K562 (cell line): ENCODE results near the gene TUBB2A. TPM values are rescaled to one million over a fixed set of nuclear protein-coding genes. Genes with fewer than 3 reads are reported as not detected.
"Not testable (repeated sequence)": the region's sequence is repeated elsewhere in the genome, so short reads cannot be mapped to it uniquely, and the experiment has no call there.

Experiments
- ATAC-seq: fragments of 200-7000 bp; cut with Tn5 transposase; 3 replicates; pipeline ENCODE4 v1.9.1; 2020; ENCODE audit warnings: moderate library complexity
- BruUV-seq: library from RNA; stranded (reverse); fragments of 400-500 nt; replicated peaks from 2 replicates; lab custom pipeline; 2021; lab: Mats Ljungman, UMichigan
- CTCF ChIA-PET: fragments of 300-600 bp; formaldehyde crosslinking; extraction: SDS; loops from one replicate; lab custom pipeline; 2021; ENCODE audit warnings: low intra/inter-chr PET ratio; lab: Yijun Ruan, JAX
- POLR2A ChIA-PET: fragments of 300-600, 350-650 bp; sonication (Branson Sonifier 250); formaldehyde crosslinking; extraction: SDS; loops from one replicate; lab custom pipeline; 2021; ENCODE audit warnings: antibody characterized with exemption, inconsistent platforms; lab: Yijun Ruan, JAX
- DNase-seq, 4 experiments: peaks; one replicate each; pipeline versions ENCODE4 v3.0.0 to v3.0.0-alpha.2; 2011 to 2018; ENCODE audit warnings: low spot score in 3 of 4, mixed read lengths in 3 of 4; ENCODE audit errors: extremely low read depth in 1 of 4
- FAIRE-seq: peaks from 2 replicates; lab custom pipeline; 2011; peaks lifted over from hg19 to GRCh38; lab: Jason Lieb, UNC
- H2AFZ ChIP-seq: 2 replicates; pipeline ENCODE4 v1.6.0; 2011; ENCODE audit warnings: low read depth, low read length, control low read depth, inconsistent platforms
- H3K27ac ChIP-seq: fragments of 200-600 bp; 3 replicates; pipeline ENCODE4 v1.8.0; 2011; ENCODE audit warnings: low read depth, mild to moderate bottlenecking, control low read depth, inconsistent platforms, low read length, moderate library complexity, mixed read lengths; ENCODE audit errors: extremely low read depth
- H3K27me3 ChIP-seq, 2 experiments: fragments of 300-600 bp in 1 of 2; 2 replicates in 1 of 2; 3 replicates in 1 of 2; pipeline versions ENCODE4 v1.6.0 to v1.8.0; 2011; ENCODE audit warnings: inconsistent platforms in 2 of 2, low read length in 2 of 2, mild to moderate bottlenecking in 1 of 2, mixed read lengths in 1 of 2, moderate library complexity in 1 of 2; ENCODE audit not compliant: control insufficient read depth in 2 of 2, insufficient read depth in 2 of 2
- H3K36me3 ChIP-seq: fragments of 300-600 bp; 3 replicates; pipeline ENCODE4 v1.8.0; 2011; ENCODE audit warnings: mild to moderate bottlenecking, low read length, inconsistent platforms; ENCODE audit not compliant: control insufficient read depth, insufficient read depth
- H3K4me1 ChIP-seq, 2 experiments: fragments of 200-600 bp in 1 of 2; replicated peaks in 1 of 2; 2 replicates in 1 of 2; 3 replicates in 1 of 2; pipeline versions ENCODE4 v1.5.1 to v1.8.0; 2011; ENCODE audit warnings: inconsistent platforms in 2 of 2, low read length in 2 of 2, mild to moderate bottlenecking in 1 of 2, mixed read lengths in 1 of 2, moderate library complexity in 1 of 2; ENCODE audit not compliant: control insufficient read depth in 2 of 2, insufficient read depth in 2 of 2
- H3K4me2 ChIP-seq: 2 replicates; pipeline ENCODE4 v1.6.1; 2011; ENCODE audit warnings: low read length, control low read depth, inconsistent platforms, mixed read lengths; ENCODE audit not compliant: insufficient read depth
- H3K4me3 ChIP-seq: fragments of 200-600 bp; sonication (generic), shearing (Covaris generic); 2 replicates; pipeline ENCODE4 v1.5.1; 2016; ENCODE audit warnings: control low read depth, inconsistent platforms
- H3K79me2 ChIP-seq: fragments of 200-600 bp; 3 replicates; pipeline ENCODE4 v1.8.0; 2011; ENCODE audit warnings: low read length, inconsistent platforms; ENCODE audit not compliant: control insufficient read depth, insufficient read depth
- H3K9ac ChIP-seq, 2 experiments: 2 replicates each; pipeline versions ENCODE4 v1.6.0 to v1.6.1; 2011; ENCODE audit warnings: low read depth in 2 of 2, low read length in 2 of 2, control low read depth in 1 of 2, inconsistent platforms in 1 of 2, mild to moderate bottlenecking in 1 of 2, mixed read lengths in 1 of 2; ENCODE audit not compliant: insufficient read depth in 1 of 2
- H3K9me1 ChIP-seq: one replicate; pipeline ENCODE4 v1.6.0; 2011; ENCODE audit warnings: inconsistent platforms, mild to moderate bottlenecking, low read length, moderate library complexity; ENCODE audit not compliant: control insufficient read depth, insufficient read depth
- H3K9me3 ChIP-seq: replicated peaks from 2 replicates; pipeline ENCODE4 v1.5.1; 2011; ENCODE audit warnings: low read depth, low read length, inconsistent platforms; ENCODE audit not compliant: control insufficient read depth, insufficient read depth
- H4K20me1 ChIP-seq: replicated peaks from 2 replicates; pipeline ENCODE4 v1.6.1; 2011; ENCODE audit warnings: low read length, inconsistent platforms, mixed read lengths; ENCODE audit not compliant: control insufficient read depth, insufficient read depth
- ATF3 ChIP-seq, 2 experiments: fragments of 450-650 bp in 1 of 2; sonication (generic) in 1 of 2; formaldehyde crosslinking in 1 of 2; IDR thresholded peaks in 1 of 2; conservative IDR thresholded peaks in 1 of 2; 2 replicates each; pipeline versions ENCODE4 v1.6.1 to v1.8.1; 2016 to 2023; ENCODE audit warnings: mild to moderate bottlenecking in 2 of 2, moderate library complexity in 2 of 2, inconsistent platforms in 1 of 2, missing genetic modification reagents in 1 of 2
- CEBPG ChIP-seq, 3 experiments: fragments of 200-800 bp in 1 of 3; sonication (Bioruptor generic) in 1 of 3; sonication (generic) in 1 of 3; formaldehyde crosslinking in 1 of 3; IDR thresholded peaks in 2 of 3; conservative IDR thresholded peaks in 1 of 3; 2 replicates each; pipeline versions ENCODE4 v1.6.1 to v1.8.0; 2016 to 2022; ENCODE audit warnings: missing compliant biosample characterization in 2 of 3, missing genetic modification characterization in 2 of 3, mild to moderate bottlenecking in 1 of 3, missing genetic modification reagents in 1 of 3
- EGR1 ChIP-seq: fragments of 450-650 bp; conservative IDR thresholded peaks from 2 replicates; pipeline ENCODE4 v1.6.1; 2017; ENCODE audit warnings: mild to moderate bottlenecking
- FOSL1 ChIP-seq: fragments of 200-800 bp; sonication (Bioruptor generic); conservative IDR thresholded peaks from 2 replicates; pipeline ENCODE4 v1.6.1; 2016; ENCODE audit warnings: missing genetic modification characterization, missing compliant biosample characterization
- JUND ChIP-seq, 2 experiments: IDR thresholded peaks; 2 replicates in 1 of 2; 3 replicates in 1 of 2; pipeline ENCODE4 v1.6.1; 2011; ENCODE audit warnings: borderline replicate concordance in 2 of 2, low read depth in 2 of 2, low read length in 2 of 2, improper control_type of control experiment in 1 of 2, missing biosample characterization in 1 of 2, missing genetic modification characterization in 1 of 2, missing genetic modification reagents in 1 of 2
- MEIS2 ChIP-seq: fragments of 450-650 bp; IDR thresholded peaks from 2 replicates; pipeline ENCODE4 v1.6.1; 2014; ENCODE audit warnings: mild to moderate bottlenecking; ENCODE audit not compliant: partially characterized antibody
- TRIM24 ChIP-seq, 2 experiments: fragments of 450-650 bp; IDR thresholded peaks; 2 replicates each; pipeline ENCODE4 v1.6.1; 2016
- WGBS: fragments of 100-300 bp; shearing (Covaris generic); methylation state at CpG from one replicate; pipeline ENCODE4 v1.1.6; 2016; ENCODE audit warnings: low coverage, mixed read lengths; ENCODE audit not compliant: insufficient coverage; ENCODE audit errors: missing lambda C conversion rate; 5-methylcytosine and 5-hydroxymethylcytosine counted together
- in situ Hi-C: fragments of 300-500 bp; cut with MboI; formaldehyde crosslinking; loops from 4 replicates; pipeline ENCODE4 v1.15.0; 2018; ENCODE audit warnings: inconsistent platforms, mixed read lengths
- intact Hi-C: fragments of 100-400 bp; cut with micrococcal nuclease; formaldehyde crosslinking; loops from 2 replicates; pipeline ENCODE4 v1.14.2; 2022
- polyA plus RNA-seq, 8 experiments: library from polyadenylated mRNA; depleted of rRNA in 4 of 8; stranded (reverse) in 5 of 8; unstranded in 3 of 8; fragments of >200 nt; fragmentation: Nextera tagmentation in 2 of 8; fragmentation: Illumina TruSeq in 1 of 8; extraction: Ambion mirVana in 2 of 8; extraction: Trizol in 1 of 8; gene quantifications; 2 replicates each; pipeline versions ENCODE4 v1.2.1 to v1.2.3, GENCODE V29; 2011 to 2014; ENCODE audit warnings: inconsistent platforms in 1 of 8, missing spikeins in 1 of 8
- total RNA-seq, 7 experiments: library from RNA; depleted of rRNA in 6 of 7; stranded (reverse); fragments of >200 nt in 6 of 7; fragmentation: Illumina TruSeq in 2 of 7; extraction: Trizol in 2 of 7; gene quantifications; 2 replicates each; pipeline versions ENCODE4 v1.2.1 to v1.2.3, GENCODE V29; 2011 to 2021; ENCODE audit warnings: low replicate concordance in 1 of 7

Gene TUBB2A
- total and polyA plus RNA-seq, 9 of the 15 experiments (the other 6 are each of a cell fraction or from before 2014, with no cell fraction given) = 3.6 to 92.1 (median 45.6) TPM

GRCh38 chr6:3189192-3189591 is 31.8 kb upstream of the TUBB2A start:
- in situ Hi-C loops; BruUV-seq; H3K4me1 ChIP-seq; H3K79me2 ChIP-seq; H3K27ac ChIP-seq; H3K9ac ChIP-seq; H3K27me3 ChIP-seq; intact Hi-C loops; TF ChIP-seq ATF3 (CRISPR knock-in tag; conservative IDR thresholded peaks at IDR 0.05); JUND (tag; IDR thresholded peaks at IDR 0.05; ENCODE audit: borderline replicate concordance, low read depth, low read length); CEBPG (CRISPR knock-in tag; IDR thresholded peaks at IDR 0.05): not testable (repeated sequence)
- POLR2A ChIA-PET = interaction anchor here (1.1 to 1.4 kb wide), 3 partner anchors 8 to 30 kb away, joined by 3 to 4 read pairs (median 4); no protein-coding TSS in a partner anchor
- TF ChIP-seq FOSL1 (tag) = 0 out of 2 replicates have a peak, but pooled peaks have one; percentile 12
- peak; percentile 42 for TF ChIP-seq MEIS2
- peak; percentile 70 for TF ChIP-seq ATF3 (IDR thresholded peaks at IDR 0.05)
- 0 out of 4 replicates have a peak, but pooled peaks of 1 of the 2 experiments have one; percentile 26 for TF ChIP-seq TRIM24 (IDR thresholded peaks at IDR 0.05)
- peak; percentile 53; the same call in 1 of the 2 replicates for TF ChIP-seq JUND (IDR thresholded peaks at IDR 0.05; ENCODE audit: borderline replicate concordance, low read depth, low read length)
- peak; percentile 68 for TF ChIP-seq EGR1
- TF ChIP-seq CEBPG (tag; conservative IDR thresholded peaks at IDR 0.05 in 1 of 2, IDR thresholded peaks at IDR 0.05 in 1 of 2) = peak in 1 of 2 experiments; percentile 55; a peak in 2 of 4 replicates
- TF ChIP-seq, all 486 proteins: peak for 7; not testable (repeated sequence) for 479
- FAIRE-seq, CTCF ChIA-PET, H3K4me2 ChIP-seq, H3K36me3 ChIP-seq, DNase-seq, H4K20me1 ChIP-seq, H3K9me3 ChIP-seq, H3K4me3 ChIP-seq, H2AFZ ChIP-seq, H3K9me1 ChIP-seq: not testable (repeated sequence)
- ATAC-seq = peak; percentile 22; the same call in 1 of the 3 replicates
- 63% methylated on average over 10 of the region's 10 CpGs for WGBS
